HepG2 (cell line): ENCODE measurements around the gene MAP3K5. TPM values are rescaled to one million over a fixed set of nuclear protein-coding genes. Genes with fewer than 3 reads are reported as not detected.

Experiments
- ATAC-seq: fragments of 200-7000 bp; cut with Tn5 transposase; 3 replicates; pipeline ENCODE4 v1.9.1; 2020; ENCODE audit warnings: mild to moderate bottlenecking, moderate library complexity
- BruUV-seq: library from RNA; stranded (reverse); fragments of 400-500 nt; replicated peaks from 2 replicates; lab custom pipeline; 2021; lab: Mats Ljungman, UMichigan
- CTCF ChIA-PET: fragments of 300-600 bp; formaldehyde crosslinking; extraction: SDS; loops from one replicate; lab custom pipeline; 2021; ENCODE audit warnings: low total read pairs, inconsistent platforms, low intra/inter-chr PET ratio; lab: Yijun Ruan, JAX
- POLR2A ChIA-PET: fragments of 350-600 bp; sonication (Branson Sonifier 250); formaldehyde crosslinking; loops from one replicate; lab custom pipeline; 2020; ENCODE audit warnings: antibody characterized with exemption, inconsistent platforms; lab: Yijun Ruan, JAX
- DNase-seq: peaks from one replicate; pipeline ENCODE4 v3.0.0-alpha.2; 2015; ENCODE audit warnings: low spot score
- FAIRE-seq: peaks from 3 replicates; lab custom pipeline; 2011; peaks lifted over from hg19 to GRCh38; lab: Jason Lieb, UNC
- H2AFZ ChIP-seq: one replicate; pipeline ENCODE4 v1.6.1; 2011; ENCODE audit warnings: low read length, inconsistent platforms
- H3K27ac ChIP-seq: fragments of 300-600 bp; 3 replicates; pipeline ENCODE4 v1.8.0; 2011; ENCODE audit warnings: mixed run types, mild to moderate bottlenecking, mixed read lengths, low read length, inconsistent platforms; ENCODE audit not compliant: insufficient read depth; ENCODE audit errors: extremely low read length
- H3K27me3 ChIP-seq, 2 experiments: fragments of 200-600 bp in 1 of 2; 2 replicates in 1 of 2; 3 replicates in 1 of 2; pipeline versions ENCODE4 v1.6.0 to v1.8.0; 2011; ENCODE audit warnings: low read length in 2 of 2, mild to moderate bottlenecking in 2 of 2, moderate library complexity in 2 of 2, inconsistent platforms in 1 of 2; ENCODE audit not compliant: insufficient read depth in 2 of 2, control insufficient read depth in 1 of 2
- H3K36me3 ChIP-seq, 2 experiments: fragments of 200-600 bp in 1 of 2; replicated peaks in 1 of 2; 2 replicates in 1 of 2; 3 replicates in 1 of 2; pipeline versions ENCODE4 v1.5.1 to v1.8.0; 2011; ENCODE audit warnings: low read length in 2 of 2, inconsistent platforms in 1 of 2; ENCODE audit not compliant: insufficient read depth in 2 of 2, control insufficient read depth in 1 of 2
- H3K4me1 ChIP-seq: 2 replicates; pipeline ENCODE4 v1.5.1; 2012; ENCODE audit warnings: low read length, inconsistent platforms; ENCODE audit not compliant: insufficient read depth
- H3K4me2 ChIP-seq: 2 replicates; pipeline ENCODE4 v1.6.0; 2011; ENCODE audit warnings: low read depth, low read length, inconsistent platforms
- H3K4me3 ChIP-seq, 3 experiments: fragments of 200-600 bp in 1 of 3; sonication (generic), shearing (Covaris generic) in 1 of 3; replicated peaks in 1 of 3; 2 replicates each; pipeline ENCODE4 v1.5.1; 2011 to 2016; ENCODE audit warnings: low read length in 3 of 3, inconsistent platforms in 2 of 3, low read depth in 2 of 3, mild to moderate bottlenecking in 2 of 3, control low read depth in 1 of 3, mixed read lengths in 1 of 3; ENCODE audit not compliant: insufficient read depth in 1 of 3
- H3K79me2 ChIP-seq: one replicate; pipeline ENCODE4 v1.6.1; 2011; ENCODE audit warnings: low read length, inconsistent platforms; ENCODE audit not compliant: insufficient read depth
- H3K9ac ChIP-seq: 2 replicates; pipeline ENCODE4 v1.6.0; 2011; ENCODE audit warnings: mild to moderate bottlenecking, low read depth, low read length, inconsistent platforms; ENCODE audit not compliant: insufficient read depth
- H3K9me3 ChIP-seq: 2 replicates; pipeline ENCODE4 v1.5.1; 2012; ENCODE audit warnings: mild to moderate bottlenecking, low read length
- H4K20me1 ChIP-seq: 2 replicates; pipeline ENCODE4 v1.6.0; 2011; ENCODE audit warnings: inconsistent platforms, mild to moderate bottlenecking, low read length, moderate library complexity; ENCODE audit not compliant: insufficient read depth
- BHLHE40 ChIP-seq: IDR thresholded peaks from 2 replicates; pipeline ENCODE4 v1.6.1; 2011; ENCODE audit warnings: low read length, improper control_type of control experiment
- FOXK2 ChIP-seq: fragments of 450-650 bp; IDR thresholded peaks from 2 replicates; pipeline ENCODE4 v1.6.1; 2016
- HNF4G ChIP-seq, 2 experiments: sonication (generic) in 1 of 2; formaldehyde crosslinking in 1 of 2; IDR thresholded peaks; 2 replicates each; pipeline versions ENCODE4 v1.4.0 to v1.6.1; 2011 to 2020; ENCODE audit warnings: borderline replicate concordance in 2 of 2, low read depth in 2 of 2, mild to moderate bottlenecking in 2 of 2, low read length in 1 of 2, missing genetic modification reagents in 1 of 2, moderate library complexity in 1 of 2
- KLF13 ChIP-seq: sonication (generic); formaldehyde crosslinking; IDR thresholded peaks from 2 replicates; pipeline ENCODE4 v1.4.0; 2020; ENCODE audit warnings: mild to moderate bottlenecking, missing genetic modification reagents
- KMT2A ChIP-seq: sonication (generic); formaldehyde crosslinking; IDR thresholded peaks from 2 replicates; pipeline ENCODE4 v1.4.0; 2020; ENCODE audit warnings: missing genetic modification reagents
- SALL1 ChIP-seq: sonication (generic); formaldehyde crosslinking; IDR thresholded peaks from 2 replicates; pipeline ENCODE4 v1.8.0; 2022; ENCODE audit warnings: mild to moderate bottlenecking, missing genetic modification reagents
- SKI ChIP-seq: fragments of 450-650 bp; IDR thresholded peaks from one replicate; pipeline ENCODE4 v1.6.1; 2018; ENCODE audit warnings: mild to moderate bottlenecking; ENCODE audit not compliant: partially characterized antibody
- ZBTB1 ChIP-seq: sonication (generic); formaldehyde crosslinking; IDR thresholded peaks from 2 replicates; pipeline ENCODE4 v1.4.0; 2020; ENCODE audit warnings: missing genetic modification reagents, borderline replicate concordance
- ZNF34 ChIP-seq: sonication (generic); formaldehyde crosslinking; IDR thresholded peaks from 2 replicates; pipeline ENCODE4 v1.4.0; 2020; ENCODE audit warnings: mild to moderate bottlenecking, missing genetic modification reagents, borderline replicate concordance
- ZNF768 ChIP-seq: sonication (generic); formaldehyde crosslinking; IDR thresholded peaks from 2 replicates; pipeline ENCODE4 v1.4.0; 2020; ENCODE audit warnings: missing genetic modification reagents
- ZNF773 ChIP-seq: sonication (generic); formaldehyde crosslinking; IDR thresholded peaks from 2 replicates; pipeline ENCODE4 v1.4.0; 2020; ENCODE audit warnings: missing genetic modification reagents, borderline replicate concordance
- ZNF788 ChIP-seq: sonication (generic); formaldehyde crosslinking; IDR thresholded peaks from 2 replicates; pipeline ENCODE4 v1.5.0; 2020; ENCODE audit warnings: mild to moderate bottlenecking, missing genetic modification reagents, borderline replicate concordance
- ZNF878 ChIP-seq: sonication (generic); formaldehyde crosslinking; IDR thresholded peaks from 2 replicates; pipeline ENCODE4 v1.8.1; 2023; ENCODE audit warnings: mild to moderate bottlenecking, missing genetic modification reagents, moderate library complexity
- WGBS: methylation state at CpG from one replicate; pipeline ENCODE4 v1.1.6; 2017; ENCODE audit warnings: low lambda C conversion rate; 5-methylcytosine and 5-hydroxymethylcytosine counted together
- in situ Hi-C: cut with HindIII; loops from 2 replicates; pipeline ENCODE4 v1.10.0; 2017; ENCODE audit warnings: low pct_unique_long_range_greater_than_20kb; ENCODE audit not compliant: extremely low pct_ligation_motif_present
- intact Hi-C: fragments of 100-400 bp; cut with micrococcal nuclease; formaldehyde crosslinking; loops from one replicate; pipeline ENCODE4 v1.10.0; 2022; ENCODE audit not compliant: unreplicated experiment
- polyA plus RNA-seq, 8 experiments: library from polyadenylated mRNA; depleted of rRNA in 3 of 8; stranded (reverse) in 7 of 8; unstranded in 1 of 8; fragments of >200 nt; fragmentation: Illumina TruSeq in 4 of 8; extraction: Trizol in 4 of 8; gene quantifications; 2 replicates each; pipeline versions ENCODE4 v1.2.1 to v1.2.3, GENCODE V29; 2011 to 2016; ENCODE audit warnings: low read depth in 4 of 8, missing spikeins in 1 of 8, mixed read lengths in 1 of 8; ENCODE audit not compliant: insufficient read depth in 1 of 8
- total RNA-seq, 5 experiments: library from RNA; depleted of rRNA; stranded (reverse); fragments of >200 nt; fragmentation: Illumina TruSeq; extraction: Trizol; gene quantifications; 2 replicates each; pipeline ENCODE4 v1.2.3, GENCODE V29; 2016; ENCODE audit warnings: low read depth in 1 of 5
- TF ChIP-seq, protein P1 (sequence below): sonication (generic); formaldehyde crosslinking; IDR thresholded peaks from 2 replicates; pipeline ENCODE4 v1.4.0; 2020; ENCODE audit warnings: missing genetic modification reagents
- TF ChIP-seq, protein P2 (sequence below): sonication (generic); formaldehyde crosslinking; IDR thresholded peaks from 2 replicates; pipeline ENCODE4 v1.4.0; 2020; ENCODE audit warnings: mild to moderate bottlenecking, missing genetic modification reagents

MAP3K5 gene
- total and polyA plus RNA-seq, 2 of the 13 experiments (the other 11 are each of a cell fraction or from before 2014, with no cell fraction given): not detected

DNA sequence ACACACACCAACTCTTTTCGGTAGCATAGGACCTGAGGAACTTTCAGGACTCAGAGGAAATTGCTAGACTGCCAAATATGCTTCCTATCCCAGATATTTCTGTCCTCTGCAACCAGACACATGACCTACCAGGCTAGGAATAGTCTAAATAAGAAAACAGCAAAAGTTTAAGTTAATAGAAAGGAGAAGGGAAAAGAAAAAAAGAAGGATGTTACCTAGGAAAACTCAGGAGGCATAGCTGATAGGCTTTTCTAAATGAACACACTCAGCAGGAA is 74.6 kb downstream of the MAP3K5 start:
- BruUV-seq: no TSS peak

More for the DNA sequence above, 74.6 kb downstream of the MAP3K5 start:
- ChIA-PET POLR2A (no interaction called here), CTCF (no interaction called here)
- Histone ChIP-seq H2AFZ (no peak overlapping the region), H3K4me1 (no peaks in the 10 kb centered on the region), H3K79me2 (no peaks in the 10 kb centered on the region), H3K4me3 (no peak overlapping the region), H3K9ac (no peak overlapping the region), H3K27ac (no peak overlapping the region), H3K27me3 (no peaks in the 10 kb centered on the region; a peak in 1 of 5 replicates), H3K4me2 (no peak overlapping the region), H3K9me3 (no peaks in the 10 kb centered on the region; the same call in 1 of the 2 replicates), H3K36me3 (no peaks in the 10 kb centered on the region), H4K20me1 (no peaks in the 10 kb centered on the region)
- in situ Hi-C loops (no loop called here), intact Hi-C loops (no loop called here)
- DNase-seq (no peak), FAIRE-seq (no peak), ATAC-seq (no peak)
- TF ChIP-seq ZNF788: no peak
- no peak for TF ChIP-seq ZNF878 (CRISPR knock-in tag)
- TF ChIP-seq, protein P1, sequence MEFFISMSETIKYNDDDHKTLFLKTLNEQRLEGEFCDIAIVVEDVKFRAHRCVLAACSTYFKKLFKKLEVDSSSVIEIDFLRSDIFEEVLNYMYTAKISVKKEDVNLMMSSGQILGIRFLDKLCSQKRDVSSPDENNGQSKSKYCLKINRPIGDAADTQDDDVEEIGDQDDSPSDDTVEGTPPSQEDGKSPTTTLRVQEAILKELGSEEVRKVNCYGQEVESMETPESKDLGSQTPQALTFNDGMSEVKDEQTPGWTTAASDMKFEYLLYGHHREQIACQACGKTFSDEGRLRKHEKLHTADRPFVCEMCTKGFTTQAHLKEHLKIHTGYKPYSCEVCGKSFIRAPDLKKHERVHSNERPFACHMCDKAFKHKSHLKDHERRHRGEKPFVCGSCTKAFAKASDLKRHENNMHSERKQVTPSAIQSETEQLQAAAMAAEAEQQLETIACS (CRISPR knock-in tag): no peak
- no peak for TF ChIP-seq SALL1
- TF ChIP-seq ZNF34: no peak
- no peak for TF ChIP-seq BHLHE40
- TF ChIP-seq ZNF773: no peak
- no peak for TF ChIP-seq ZNF768 (CRISPR knock-in tag)
- no peak for TF ChIP-seq HNF4G (IDR thresholded peaks at IDR 0.05; ENCODE audit: borderline replicate concordance, low read depth, low read length)
- TF ChIP-seq HNF4G (CRISPR knock-in tag; IDR thresholded peaks at IDR 0.05; ENCODE audit: borderline replicate concordance, low read depth): no peak
- no peak for TF ChIP-seq ZBTB1 (CRISPR knock-in tag)
- no peak for TF ChIP-seq KLF13
- no peak for TF ChIP-seq SKI
- no peak for TF ChIP-seq FOXK2
- TF ChIP-seq KMT2A: no peak
- TF ChIP-seq, protein P2, sequence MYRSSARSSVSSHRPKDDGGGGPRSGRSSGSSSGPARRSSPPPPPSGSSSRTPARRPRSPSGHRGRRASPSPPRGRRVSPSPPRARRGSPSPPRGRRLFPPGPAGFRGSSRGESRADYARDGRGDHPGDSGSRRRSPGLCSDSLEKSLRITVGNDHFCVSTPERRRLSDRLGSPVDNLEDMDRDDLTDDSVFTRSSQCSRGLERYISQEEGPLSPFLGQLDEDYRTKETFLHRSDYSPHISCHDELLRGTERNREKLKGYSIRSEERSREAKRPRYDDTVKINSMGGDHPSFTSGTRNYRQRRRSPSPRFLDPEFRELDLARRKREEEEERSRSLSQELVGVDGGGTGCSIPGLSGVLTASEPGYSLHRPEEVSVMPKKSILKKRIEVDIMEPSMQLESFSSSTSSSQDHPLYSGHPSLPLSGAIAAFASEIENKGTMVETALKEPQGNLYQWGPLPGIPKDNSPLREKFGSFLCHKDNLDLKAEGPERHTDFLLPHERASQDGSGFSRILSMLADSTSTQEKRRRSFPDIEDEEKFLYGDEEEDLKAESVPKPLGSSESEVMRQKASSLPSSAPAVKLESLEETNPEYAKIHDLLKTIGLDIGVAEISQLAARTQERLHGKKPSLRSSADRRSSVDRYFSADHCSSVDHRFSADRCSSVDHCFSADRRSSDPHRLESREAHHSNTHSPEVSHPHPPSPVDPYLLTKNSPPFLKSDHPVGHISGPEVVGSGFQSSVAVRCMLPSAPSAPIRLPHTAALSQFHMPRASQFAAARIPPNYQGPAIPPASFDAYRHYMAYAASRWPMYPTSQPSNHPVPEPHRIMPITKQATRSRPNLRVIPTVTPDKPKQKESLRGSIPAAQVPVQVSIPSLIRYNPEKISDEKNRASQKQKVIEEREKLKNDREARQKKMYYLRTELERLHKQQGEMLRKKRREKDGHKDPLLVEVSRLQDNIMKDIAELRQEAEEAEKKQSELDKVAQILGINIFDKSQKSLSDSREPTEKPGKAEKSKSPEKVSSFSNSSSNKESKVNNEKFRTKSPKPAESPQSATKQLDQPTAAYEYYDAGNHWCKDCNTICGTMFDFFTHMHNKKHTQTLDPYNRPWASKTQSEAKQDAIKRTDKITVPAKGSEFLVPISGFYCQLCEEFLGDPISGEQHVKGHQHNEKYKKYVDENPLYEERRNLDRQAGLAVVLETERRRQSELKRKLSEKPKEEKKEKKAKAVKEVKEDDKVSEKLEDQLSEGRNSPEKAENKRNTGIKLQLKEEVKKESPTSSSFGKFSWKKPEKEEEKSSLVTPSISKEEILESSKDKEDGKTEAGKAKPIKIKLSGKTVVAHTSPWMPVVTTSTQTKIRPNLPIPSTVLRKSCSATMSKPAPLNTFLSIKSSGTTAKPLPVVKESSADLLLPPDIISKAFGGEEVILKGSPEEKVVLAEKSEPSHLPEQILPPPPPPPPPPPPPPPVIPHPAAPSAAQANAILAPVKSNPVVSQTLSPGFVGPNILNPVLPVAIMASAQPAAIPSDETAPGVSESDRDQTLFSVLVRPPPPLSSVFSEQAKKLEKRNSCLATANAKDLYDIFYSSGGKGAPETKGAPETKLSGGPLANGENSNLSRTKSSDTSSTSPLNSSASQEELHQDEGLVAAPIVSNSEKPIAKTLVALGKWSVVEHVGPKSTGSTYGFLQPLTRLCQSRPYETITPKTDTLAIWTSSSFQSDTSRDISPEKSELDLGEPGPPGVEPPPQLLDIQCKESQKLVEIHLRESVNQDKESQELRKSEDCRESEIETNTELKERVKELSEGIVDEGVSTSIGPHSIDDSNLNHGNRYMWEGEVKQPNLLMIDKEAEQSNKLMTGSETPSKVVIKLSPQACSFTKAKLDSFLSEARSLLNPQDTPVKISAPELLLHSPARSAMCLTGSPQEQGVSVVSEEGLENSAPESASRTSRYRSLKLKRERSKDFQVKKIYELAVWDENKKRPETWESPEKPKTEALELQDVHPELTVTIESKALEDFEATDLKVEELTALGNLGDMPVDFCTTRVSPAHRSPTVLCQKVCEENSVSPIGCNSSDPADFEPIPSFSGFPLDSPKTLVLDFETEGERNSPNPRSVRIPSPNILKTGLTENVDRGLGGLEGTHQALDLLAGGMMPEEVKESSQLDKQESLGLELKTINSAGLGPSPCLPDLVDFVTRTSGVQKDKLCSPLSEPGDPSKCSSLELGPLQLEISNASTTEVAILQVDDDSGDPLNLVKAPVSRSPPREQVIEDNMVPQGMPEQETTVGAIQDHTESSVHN (CRISPR knock-in tag): no peak
- WGBS: 0% methylated on average over 1 of the region's 1 CpG
